ENCODE data around the gene NOX3.
"Not testable (repeated sequence)": the region's sequence is repeated elsewhere in the genome, so short reads cannot be mapped to it uniquely, and the experiment has no call there.

The NOX3 gene

DNA sequence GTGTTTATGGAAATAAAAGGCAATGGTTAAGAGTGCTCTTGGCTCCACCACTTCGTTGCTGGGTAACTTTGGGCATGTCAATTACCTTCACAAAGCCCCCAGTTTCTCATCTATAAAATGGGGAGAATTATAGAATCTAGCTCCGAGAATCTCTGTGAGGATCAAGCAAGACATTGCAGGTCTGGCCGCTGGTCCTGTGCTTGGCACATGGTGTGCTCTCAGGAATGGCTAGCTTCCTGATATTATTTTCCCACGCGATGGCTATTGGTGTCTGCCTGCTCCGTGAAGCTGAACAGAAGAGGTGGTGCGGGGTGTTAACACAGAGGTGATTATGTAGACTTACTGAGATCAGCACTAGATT is 57.0 kb downstream of the NOX3 start:
- DNase-seq = no peak

DNA sequence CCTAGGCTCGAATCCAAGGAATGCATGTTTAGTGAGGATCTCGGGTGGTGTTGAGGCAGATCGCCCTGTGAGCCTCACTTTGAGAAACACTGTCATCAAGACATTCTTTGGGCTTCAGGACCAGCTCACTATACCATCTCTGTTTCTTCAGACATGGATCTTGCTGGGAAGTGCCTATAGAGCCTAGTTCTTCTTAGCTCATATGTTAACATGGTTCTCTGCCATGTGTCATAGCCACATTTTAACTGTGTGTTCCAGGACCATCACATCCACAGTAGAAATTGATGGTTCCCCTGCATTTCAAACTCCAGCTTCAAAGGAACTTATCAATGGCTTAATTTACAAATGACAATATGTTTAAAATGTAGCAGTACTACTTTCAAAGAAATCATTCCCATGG is 57.4 kb downstream of the NOX3 start:
- DNase-seq = no peak

DNA sequence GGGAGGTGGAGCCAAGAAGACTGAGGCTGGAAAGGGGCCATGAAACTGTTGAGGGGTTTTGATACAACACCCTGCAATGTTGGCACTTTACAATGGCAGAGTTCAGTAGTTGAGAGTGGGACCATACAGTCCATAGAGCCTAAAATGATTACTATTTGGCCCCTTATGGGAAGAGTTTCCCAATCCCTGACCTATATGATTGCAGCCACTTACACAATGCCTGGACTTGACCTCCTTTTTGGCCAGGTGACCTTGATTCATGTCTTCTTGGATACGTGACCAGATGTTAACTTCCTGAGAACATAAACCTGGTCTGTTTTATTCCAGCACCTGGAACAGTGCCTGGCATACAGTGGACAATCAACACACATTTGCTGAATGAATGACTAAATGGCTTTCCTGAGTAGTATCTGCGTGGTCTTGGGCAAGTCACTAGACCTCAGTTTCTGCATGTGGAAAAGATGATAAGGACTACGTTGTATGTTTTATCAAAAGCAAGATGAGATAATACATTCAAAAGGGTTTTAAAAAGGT is 58.4 kb downstream of the NOX3 start:
- DNase-seq = no peak

DNA sequence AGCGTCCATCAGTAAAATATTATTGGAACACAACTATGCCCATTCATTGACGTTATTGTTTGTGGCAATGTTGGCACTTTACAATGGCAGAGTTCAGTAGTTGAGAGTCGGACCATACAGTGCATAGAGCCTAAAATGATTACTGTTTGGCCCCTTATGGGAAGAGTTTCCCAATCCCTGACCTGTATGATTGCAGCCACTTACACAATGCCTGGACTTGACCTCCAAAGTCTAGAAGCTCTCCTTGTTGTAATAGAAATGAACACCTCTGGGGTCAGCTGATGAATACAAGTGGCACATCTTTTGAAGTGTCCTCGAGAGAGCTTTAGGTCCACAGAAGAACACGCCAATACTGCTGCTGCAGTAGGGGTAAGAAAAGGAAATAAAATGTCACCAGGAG is 59.0 kb downstream of the NOX3 start:
- no peak for DNase-seq

DNA sequence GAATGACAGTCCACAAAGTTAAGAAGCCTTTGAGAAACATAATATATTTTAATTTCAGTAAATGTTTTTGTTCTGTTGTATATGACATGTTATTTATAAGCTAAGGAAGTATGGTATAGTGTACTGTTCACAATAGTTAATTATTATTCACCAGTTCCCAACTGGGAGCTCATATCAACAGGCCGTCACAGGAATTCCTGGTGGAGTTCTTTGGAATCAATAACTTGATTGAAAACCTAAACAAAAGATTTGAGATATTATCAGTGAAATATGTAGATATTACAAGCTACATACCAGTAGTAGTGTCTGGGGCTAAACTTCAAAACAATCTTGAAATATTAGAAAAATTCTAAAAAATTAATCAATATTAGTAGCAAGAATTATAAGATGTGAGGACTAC is 60.3 kb downstream of the NOX3 start:
- no peak for DNase-seq

DNA sequence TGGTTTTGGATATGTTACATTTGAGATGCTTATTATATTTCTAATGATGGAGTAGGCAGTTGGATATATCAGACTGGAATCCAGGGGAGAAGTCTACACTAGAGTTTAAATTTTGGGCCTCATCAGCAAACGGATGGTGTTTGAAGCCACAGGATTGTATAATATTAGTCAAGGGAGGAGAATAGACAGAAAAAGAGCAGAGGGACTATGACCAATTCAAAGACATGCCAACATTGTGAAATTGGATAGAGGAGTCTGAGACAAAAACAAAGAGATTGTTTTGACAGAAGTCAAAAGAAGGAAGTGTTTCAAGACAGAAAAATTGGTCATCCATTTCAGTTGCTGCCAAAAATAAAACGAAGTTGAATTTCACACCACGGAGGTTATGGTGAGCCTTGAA is 66.5 kb downstream of the NOX3 start:
- DNase-seq = no peak

DNA sequence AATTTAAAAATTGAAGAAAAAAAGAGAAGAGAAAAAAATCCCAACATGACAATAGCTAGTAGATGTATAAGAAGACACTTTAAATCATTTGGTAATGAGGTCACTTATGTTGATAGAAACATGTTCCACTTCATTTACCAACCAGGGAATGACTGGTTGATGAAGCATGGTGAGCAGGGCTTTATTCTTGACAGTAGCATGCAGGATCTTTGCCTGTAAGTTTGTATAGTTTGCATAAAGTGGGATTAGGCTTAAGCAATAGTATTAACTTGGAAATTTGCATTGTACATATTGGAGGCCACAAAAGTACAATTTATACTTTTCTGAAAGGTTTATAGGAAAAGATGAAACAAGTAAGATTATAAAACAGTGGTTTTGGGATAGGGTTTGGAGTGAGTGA is 67.0 kb downstream of the NOX3 start:
- no peak for DNase-seq

DNA sequence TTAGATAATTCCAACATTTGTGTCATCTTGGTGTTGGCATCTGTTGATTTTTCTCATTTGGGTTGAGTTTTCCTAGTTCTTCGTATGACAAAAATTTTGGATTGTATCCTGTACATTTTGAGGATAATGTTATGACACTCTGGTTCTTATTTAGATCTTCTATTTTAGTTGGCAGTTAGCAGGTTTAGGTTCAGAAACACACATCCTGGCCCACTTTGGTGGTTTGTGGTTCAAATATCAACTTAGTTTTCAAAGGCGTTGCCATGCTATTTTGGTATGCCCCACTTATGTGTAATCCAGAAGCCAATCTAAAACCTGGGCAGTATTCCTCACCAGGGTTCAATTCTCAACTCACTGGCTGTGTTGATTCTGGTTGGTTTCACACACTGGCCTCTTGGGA is 68.2 kb downstream of the NOX3 start:
- DNase-seq = no peak

DNA sequence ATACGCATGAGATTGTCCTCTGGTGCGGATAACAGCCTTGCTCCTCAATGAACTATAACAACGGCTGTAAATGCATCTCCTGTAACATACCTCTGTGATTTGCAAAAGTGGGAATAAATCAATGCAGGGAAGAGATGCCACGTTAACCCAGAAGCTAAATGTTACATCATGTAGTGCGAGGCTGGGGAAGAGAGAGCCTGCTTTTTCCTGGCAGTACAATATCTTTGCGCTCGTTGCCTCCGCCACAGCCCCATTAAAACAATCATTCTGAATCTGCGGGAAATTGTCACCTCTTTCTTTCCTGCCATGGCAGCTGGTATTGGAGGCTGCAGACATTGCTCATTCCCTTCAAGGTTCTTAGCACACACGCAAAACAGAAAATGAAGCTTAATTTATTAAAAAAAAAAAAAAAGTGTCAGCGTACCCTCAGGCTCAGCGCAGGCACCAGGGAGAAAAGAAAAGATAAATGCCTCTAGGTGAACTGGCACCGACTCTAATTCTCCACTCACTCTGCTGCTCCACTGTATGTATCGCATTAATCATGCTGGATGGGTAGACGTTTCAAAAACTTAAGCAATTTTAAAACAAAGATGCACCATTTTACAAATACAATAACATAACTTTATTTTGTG is 71.2 kb downstream of the NOX3 start:
- no peak for DNase-seq

DNA sequence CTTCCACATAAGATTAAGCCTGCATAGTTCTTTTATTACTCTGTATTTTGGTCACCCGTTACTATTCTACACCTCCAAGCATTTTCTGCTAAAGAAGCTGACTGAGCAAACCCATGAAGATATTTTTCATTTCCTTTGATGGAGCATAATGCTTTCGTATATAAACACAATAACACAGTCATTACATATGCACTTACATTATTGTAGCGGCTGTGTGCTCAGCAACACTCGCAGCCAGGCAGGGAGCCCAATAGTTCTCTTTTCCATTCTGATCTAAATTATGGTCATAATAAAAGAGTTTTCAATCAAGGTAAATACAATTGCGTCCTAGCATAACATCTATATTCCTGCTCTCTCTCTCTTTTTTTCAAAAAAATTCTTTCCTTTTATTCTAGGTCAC is 71.7 kb downstream of the NOX3 start:
- DNase-seq = no peak

DNA sequence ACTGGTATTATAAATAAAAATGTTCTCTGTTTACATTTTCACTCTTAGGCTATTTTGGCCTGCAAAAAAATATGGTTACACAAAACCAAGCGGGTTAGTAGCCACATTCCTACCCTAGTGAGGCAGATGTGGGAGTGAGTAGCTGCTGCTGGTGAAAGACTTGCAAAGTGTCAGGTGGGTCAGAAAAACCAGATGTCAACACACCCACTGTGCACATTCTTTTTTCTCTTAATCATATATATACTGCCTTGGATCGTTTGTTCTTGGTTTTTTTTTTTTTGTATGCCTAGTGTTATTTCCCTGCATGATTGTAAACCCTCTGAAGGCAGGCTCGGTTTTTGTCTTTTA is 73.3 kb downstream of the NOX3 start:
- DNase-seq = no peak

DNA sequence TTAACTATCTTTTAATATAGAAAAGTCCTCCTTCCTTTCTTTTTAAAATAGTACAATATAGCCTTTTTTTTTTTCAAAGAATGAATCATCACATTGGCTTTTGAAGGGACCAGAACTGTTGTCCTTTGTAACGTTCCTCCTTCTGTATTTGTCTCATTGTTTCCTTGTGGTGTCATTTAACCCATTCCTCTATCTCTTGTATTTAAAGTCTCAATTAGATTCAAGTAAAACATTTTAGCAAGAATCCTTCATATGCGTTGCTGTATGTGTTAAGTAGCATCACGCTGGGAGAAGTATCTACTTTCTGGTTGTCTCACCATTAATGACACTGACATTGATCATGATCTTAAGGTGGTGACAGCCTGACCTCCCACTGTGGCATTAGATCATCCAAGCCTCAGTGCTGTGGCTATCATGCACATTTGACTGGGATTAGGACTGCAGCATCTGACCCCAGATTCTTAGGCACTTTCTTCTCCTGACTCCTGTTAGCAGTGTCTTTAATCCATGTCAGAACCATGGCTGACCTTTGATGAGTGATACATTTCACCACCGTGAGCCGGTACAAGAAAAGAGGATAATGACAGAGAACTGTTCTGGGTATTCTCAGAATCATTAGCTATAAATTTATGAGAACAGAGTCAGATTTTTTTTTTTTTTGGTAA is 73.8 kb downstream of the NOX3 start:
- DNase-seq = no peak

DNA sequence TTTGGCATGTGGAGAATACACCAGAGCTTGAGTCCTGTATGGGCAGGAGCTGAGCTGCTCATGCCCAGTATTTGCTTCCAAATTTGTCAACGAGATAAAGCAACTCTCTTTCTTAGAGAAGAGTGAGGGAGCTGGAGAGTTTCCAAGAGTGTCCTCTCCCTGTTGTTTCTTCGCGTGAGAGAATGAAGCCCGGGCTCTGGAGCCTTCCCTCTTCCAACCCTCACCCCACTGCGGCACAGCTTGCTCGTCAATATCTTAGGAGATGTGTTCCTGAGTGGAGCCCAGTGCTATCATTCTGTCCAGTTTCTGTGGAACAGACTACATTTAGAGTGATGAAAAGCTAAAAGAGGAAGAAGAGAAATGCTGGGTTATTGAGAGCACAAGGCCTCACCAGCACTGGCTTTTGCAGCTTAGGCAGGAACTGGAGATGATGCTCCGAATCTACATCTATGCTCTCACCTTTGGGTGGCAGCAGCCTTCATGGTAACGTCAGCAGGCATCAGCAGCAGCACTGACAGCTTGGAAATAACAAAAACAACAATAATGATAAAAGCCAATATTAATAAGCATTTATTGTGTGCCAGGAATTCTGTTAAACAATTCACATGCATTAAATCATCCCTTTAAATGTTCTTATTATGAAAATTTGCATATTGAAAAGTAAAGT is 74.8 kb downstream of the NOX3 start:
- DNase-seq = no peak

DNA sequence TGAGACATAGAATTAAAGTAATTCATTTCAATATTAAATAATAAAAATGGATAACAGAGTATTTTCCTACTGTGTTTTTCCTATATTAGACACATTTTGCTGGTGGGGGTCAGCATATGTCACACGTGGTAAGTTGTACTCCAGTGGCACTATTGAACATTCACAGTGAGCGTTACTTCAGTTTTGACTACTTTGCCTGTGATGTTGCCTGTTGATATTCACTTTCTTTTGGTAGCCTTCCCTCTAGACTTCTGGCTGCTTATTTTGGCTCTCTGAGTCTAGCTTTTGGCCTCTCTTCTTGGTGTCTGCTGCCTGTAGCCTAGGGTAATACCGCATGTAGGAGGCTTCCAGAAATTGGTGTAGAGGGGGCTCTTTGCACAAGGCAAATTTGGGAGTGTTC is 76.9 kb downstream of the NOX3 start:
- no peak for DNase-seq

DNA sequence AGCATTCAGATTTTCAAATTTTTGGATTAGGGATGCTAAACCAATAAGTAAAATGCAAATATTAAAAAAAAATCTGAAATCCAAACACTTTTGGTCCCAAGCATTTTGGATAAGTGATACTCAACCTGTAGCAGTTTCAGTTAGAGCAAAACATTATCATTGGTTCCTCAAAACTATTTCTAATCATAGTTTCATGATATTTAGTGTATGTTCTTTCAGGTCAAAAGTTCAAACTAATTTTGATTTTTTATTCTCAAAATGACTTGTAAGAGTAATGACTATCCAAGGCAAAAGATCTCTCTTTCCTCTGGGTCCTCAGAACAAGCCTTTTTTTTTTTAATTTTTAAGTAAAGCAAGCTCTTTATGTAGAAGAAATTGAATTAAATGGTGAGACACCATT is 77.4 kb downstream of the NOX3 start:
- no peak for DNase-seq

DNA sequence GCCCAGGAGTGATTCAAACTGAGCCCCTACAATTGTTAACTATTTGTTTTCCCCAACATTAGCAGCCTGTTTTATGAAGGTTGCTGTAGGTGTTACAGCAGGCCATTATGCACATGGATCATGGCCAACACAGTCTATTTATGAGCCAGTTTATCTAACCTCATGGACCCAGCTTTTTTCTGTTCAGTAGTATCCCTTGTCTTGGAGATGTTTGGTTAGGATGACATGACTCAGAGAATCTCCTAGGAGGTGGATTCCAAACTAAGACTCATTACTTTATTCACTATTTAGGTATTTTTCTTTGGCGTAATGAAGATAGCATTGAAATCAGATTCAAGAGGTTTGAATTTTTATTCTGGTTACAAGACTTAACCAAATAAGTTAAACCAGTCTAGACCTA is 78.6 kb downstream of the NOX3 start:
- no peak for DNase-seq

DNA sequence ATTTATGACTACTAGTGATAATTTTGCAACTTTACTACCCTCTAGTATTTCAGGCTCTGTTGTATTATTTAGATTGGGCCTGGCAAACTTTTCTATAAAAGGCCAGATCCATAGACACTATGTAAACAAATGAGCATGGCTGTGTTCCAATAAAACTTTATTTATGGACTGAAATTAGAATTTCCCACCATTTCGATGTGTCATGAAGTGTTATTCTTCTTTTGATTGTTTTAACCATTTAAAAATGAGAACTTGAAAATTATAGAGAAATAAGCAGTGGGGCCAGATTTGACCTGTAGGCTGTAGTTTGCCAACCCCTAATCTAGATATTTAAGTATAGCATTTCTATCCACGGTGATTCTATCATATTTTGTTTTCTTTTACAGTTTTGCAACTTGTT is 79.8 kb downstream of the NOX3 start:
- DNase-seq = no peak

DNA sequence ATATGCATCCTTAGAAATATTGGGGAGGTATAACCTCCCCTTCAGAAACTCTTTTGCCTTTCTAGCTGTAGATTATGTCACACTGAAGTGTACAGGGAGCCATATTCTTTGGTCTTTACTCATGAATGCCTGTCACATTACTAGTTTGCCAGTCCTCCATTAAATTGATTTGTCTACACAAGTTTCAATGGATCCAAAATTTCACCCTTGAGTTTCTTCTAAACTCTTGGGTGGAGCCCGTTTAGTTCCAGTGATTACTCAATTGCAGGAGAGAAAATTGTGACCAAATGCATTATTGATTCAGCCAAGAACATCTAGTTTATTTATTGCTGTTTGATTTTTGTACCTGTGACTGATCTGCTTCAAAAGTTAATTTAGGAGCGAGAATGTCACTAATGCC is 81.0 kb downstream of the NOX3 start:
- no peak for DNase-seq

DNA sequence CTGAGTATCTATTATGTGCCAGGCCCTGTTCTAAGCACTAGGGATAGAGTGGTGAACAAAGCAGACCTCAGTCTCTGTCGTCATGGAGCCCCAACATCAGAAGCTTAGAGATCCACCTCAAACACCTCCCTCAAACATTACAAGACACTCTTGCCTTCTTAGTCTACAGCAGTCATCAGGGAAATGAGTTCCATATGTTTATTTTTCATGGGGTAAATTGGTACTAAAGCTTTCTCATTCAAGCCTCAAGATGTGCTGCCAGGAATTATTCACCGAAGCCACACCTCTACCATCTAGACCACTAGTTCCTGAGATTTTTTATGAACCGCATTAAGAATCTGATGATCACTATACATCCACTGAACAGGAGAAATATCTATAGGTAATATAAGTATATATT is 82.4 kb downstream of the NOX3 start:
- no peak for DNase-seq

DNA sequence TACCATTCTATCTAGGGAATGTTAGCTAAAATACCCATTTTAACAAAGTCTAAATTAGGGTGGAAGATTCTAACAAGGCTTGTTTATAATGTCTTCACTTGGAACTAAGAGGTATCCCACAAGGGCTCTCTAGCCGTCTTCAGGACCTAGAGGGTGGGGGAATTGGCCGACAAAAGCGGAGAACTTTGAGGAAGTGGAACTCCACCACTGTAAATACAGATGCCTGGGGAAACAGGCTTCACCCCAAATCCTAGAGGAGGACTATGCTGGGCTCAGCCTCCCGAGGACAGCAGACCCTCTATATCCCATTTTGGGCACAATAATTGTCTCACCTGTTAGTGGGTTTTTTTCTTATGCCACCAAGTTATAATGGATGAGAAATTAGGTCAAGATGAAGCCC is 83.4 kb downstream of the NOX3 start:
- DNase-seq = no peak

DNA sequence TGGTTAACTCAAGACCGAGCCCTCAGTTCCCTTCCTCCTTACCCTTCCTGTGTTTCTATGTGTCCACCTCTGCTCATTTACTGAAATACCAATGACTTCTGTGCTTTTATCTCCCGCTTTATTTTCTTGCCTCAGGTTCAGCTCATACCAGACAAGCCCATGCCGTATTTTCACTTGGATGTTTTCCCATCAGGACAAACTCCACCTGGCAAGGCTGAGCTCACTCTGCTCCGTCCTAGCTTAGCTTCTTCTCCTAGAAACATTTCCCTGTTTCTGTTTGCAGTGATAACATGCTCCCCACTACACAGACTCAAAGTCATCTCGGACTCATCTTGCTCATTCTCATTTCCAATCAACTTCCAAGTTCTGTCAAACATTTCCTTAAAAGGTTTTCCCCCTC is 84.4 kb downstream of the NOX3 start:
- no peak for DNase-seq

DNA sequence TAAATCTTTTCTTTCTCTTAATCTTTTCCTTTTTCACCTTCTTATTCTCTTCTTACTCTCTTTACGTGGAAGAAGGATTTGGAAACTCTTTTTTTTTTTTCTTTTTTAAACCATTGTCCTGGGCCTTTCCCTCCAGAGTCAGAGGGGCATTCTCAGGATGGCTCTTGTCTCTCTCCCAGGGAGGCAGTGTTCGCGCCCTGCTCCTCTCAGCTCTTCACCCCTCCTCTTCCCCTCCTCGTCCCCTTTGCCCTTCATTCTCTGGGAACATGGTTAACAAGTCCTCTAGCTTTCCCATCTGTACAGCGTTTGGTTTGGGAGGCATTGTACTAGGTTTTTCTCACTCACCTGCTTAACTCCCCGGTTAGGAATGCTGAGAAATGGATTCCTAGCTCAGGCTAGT is 89.3 kb downstream of the NOX3 start:
- no peak for DNase-seq

DNA sequence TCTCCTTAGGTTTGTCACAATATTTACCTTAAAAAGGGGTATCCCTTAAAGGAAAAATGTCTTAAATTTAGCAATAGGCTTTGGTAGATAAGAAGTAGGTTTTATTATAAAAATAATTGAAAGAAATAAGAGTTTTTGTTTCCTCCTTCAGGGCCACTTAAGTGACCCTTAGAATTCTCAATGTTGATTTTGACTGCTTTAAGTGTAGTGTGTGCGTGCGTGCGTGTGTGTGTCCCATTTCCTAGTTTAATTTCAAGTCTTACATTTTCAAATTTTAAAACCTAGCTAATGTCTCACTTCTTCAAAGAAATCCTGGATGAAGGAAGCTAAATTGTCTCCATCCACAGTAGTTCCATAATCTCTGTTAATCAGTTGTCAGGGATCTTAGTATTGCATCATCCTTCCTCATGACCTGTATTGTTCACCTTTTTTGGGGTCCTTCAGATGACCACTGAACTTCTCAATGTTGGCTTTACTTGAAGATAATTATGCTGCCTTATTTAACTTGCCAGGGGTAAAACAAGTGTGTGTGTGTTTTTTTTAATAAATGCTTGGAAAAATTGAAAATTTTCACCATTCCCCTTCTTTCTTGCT is 90.7 kb downstream of the NOX3 start:
- no peak for DNase-seq

DNA sequence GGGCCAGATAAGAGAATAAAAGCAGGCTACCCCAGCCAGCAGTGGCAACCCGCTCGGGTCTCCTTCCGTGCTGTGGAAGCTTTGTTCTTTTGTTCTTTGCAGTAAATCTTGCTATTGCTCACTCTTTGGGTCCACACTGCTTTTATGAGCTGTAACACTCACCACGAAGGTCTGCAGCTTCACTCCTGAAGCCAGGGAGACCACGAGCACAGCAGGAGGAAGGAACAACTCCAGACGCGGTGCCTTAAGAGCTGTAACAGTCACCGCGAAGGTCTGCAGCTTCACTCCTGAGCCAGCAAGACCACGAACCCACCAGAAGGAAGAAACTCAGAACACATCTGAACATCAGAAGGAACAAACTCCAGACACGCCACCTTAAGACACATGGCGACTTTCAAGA is 91.6 kb downstream of the NOX3 start:
- DNase-seq = not testable (repeated sequence)
